Measurements from ENCODE around the gene SLC44A5. TPM values are rescaled to one million over a fixed set of nuclear protein-coding genes. Genes with fewer than 3 reads are reported as not detected.
A peak's percentile ranks its signal among the peaks of the same experiment; 100 is the strongest.

SLC44A5 gene
- total and polyA plus RNA-seq, 5 donors from 2014 or later: 1.3 to 2.3 (median 1.5) TPM; not detected in 1

- no peak for ATAC-seq (ENCODE audit: low read depth in 2 of 2)
- H3K4me3 Mint-ChIP-seq: no peak overlapping the region
- H3K9me3 ChIP-seq (ENCODE audit: control insufficient read depth in 2 of 2, low read length in 2 of 2): no peaks in the 10 kb centered on the region
- no peaks in the 10 kb centered on the region for H3K36me3 ChIP-seq (ENCODE audit: control insufficient read depth, insufficient read depth, low read length)
- no peak overlapping the region for H3K27ac ChIP-seq (ENCODE audit: insufficient read depth, low read length, poor library complexity, severe bottlenecking)
- H3K27me3 ChIP-seq (ENCODE audit: control insufficient read depth, insufficient read depth, low read length): no peaks in the 10 kb centered on the region
- no peaks in the 10 kb centered on the region for H3K27me3 Mint-ChIP-seq
- H3K9me3 Mint-ChIP-seq: peaks cover 0 to 4% (median 0%) of the 10 kb centered on the region in 7 donors
- no peak overlapping the region for H3K27ac Mint-ChIP-seq
- no peak for DNase-seq
- no peak overlapping the region for H3K4me3 ChIP-seq (ENCODE audit: low read depth, low read length)
- no peaks in the 10 kb centered on the region for H3K4me1 Mint-ChIP-seq
- H3K36me3 Mint-ChIP-seq: no peaks in the 10 kb centered on the region
- H3K4me1 ChIP-seq (ENCODE audit: control insufficient read depth, insufficient read depth, low read length, poor library complexity, severe bottlenecking): no peaks in the 10 kb centered on the region
Observed at GRCh38 chr1:75554870-75555269, 56.0 kb downstream of the SLC44A5 start.

- Histone ChIP-seq H3K9me3 (ENCODE audit: control insufficient read depth in 2 of 2, low read length in 2 of 2) (no peaks in the 10 kb centered on the region), H3K4me1 (ENCODE audit: control insufficient read depth, insufficient read depth, low read length, poor library complexity, severe bottlenecking) (no peaks in the 10 kb centered on the region), H3K36me3 (ENCODE audit: control insufficient read depth, insufficient read depth, low read length) (no peaks in the 10 kb centered on the region), H3K4me3 (ENCODE audit: low read depth, low read length) (no peak overlapping the region), H3K27me3 (ENCODE audit: control insufficient read depth, insufficient read depth, low read length) (no peaks in the 10 kb centered on the region), H3K27ac (ENCODE audit: insufficient read depth, low read length, poor library complexity, severe bottlenecking) (no peak overlapping the region)
- ATAC-seq (ENCODE audit: low read depth in 2 of 2) (no peak), DNase-seq (no peak)
- no peaks in the 10 kb centered on the region for H3K4me1 Mint-ChIP-seq
- H3K36me3 Mint-ChIP-seq: no peaks in the 10 kb centered on the region
- H3K9me3 Mint-ChIP-seq: peaks cover 0 to 4% (median 0%) of the 10 kb centered on the region in 7 donors
- no peaks in the 10 kb centered on the region for H3K27me3 Mint-ChIP-seq
- H3K4me3 Mint-ChIP-seq: no peak overlapping the region
- H3K27ac Mint-ChIP-seq: no peak overlapping the region
Observed at GRCh38 chr1:75554181-75554580, 56.7 kb downstream of the SLC44A5 start.

- Mint-ChIP-seq H3K4me3 (no peak overlapping the region), H3K9me3 (peaks cover 0 to 4% (median 0%) of the 10 kb centered on the region in 7 donors), H3K36me3 (no peaks in the 10 kb centered on the region), H3K4me1 (no peaks in the 10 kb centered on the region), H3K27me3 (no peaks in the 10 kb centered on the region), H3K27ac (no peak overlapping the region)
- no peak overlapping the region for H3K27ac ChIP-seq (ENCODE audit: insufficient read depth, low read length, poor library complexity, severe bottlenecking)
- no peak for DNase-seq
- H3K27me3 ChIP-seq (ENCODE audit: control insufficient read depth, insufficient read depth, low read length): no peaks in the 10 kb centered on the region
- no peak for ATAC-seq (ENCODE audit: low read depth in 2 of 2)
- H3K4me1 ChIP-seq (ENCODE audit: control insufficient read depth, insufficient read depth, low read length, poor library complexity, severe bottlenecking): no peaks in the 10 kb centered on the region
- no peaks in the 10 kb centered on the region for H3K9me3 ChIP-seq (ENCODE audit: control insufficient read depth in 2 of 2, low read length in 2 of 2)
- H3K4me3 ChIP-seq (ENCODE audit: low read depth, low read length): no peak overlapping the region
- no peaks in the 10 kb centered on the region for H3K36me3 ChIP-seq (ENCODE audit: control insufficient read depth, insufficient read depth, low read length)
Observed at GRCh38 chr1:75550559-75550958, 60.4 kb downstream of the SLC44A5 start.

GRCh38 chr1:75548721-75549480 lies 62.0 kb downstream of the SLC44A5 start:
- H3K4me3 Mint-ChIP-seq: no peak overlapping the region
- no peak overlapping the region for H3K27ac Mint-ChIP-seq

GRCh38 chr1:75543705-75544104 lies 67.2 kb downstream of the SLC44A5 start:
- Mint-ChIP-seq H3K27me3 (no peaks in the 10 kb centered on the region), H3K27ac (no peak overlapping the region), H3K4me1 (no peaks in the 10 kb centered on the region), H3K36me3 (no peaks in the 10 kb centered on the region), H3K9me3 (peaks cover 0 to 3% (median 0%) of the 10 kb centered on the region in 7 donors), H3K4me3 (no peak overlapping the region)
- no peaks in the 10 kb centered on the region for H3K36me3 ChIP-seq (ENCODE audit: control insufficient read depth, insufficient read depth, low read length)
- no peaks in the 10 kb centered on the region for H3K9me3 ChIP-seq (ENCODE audit: control insufficient read depth in 2 of 2, low read length in 2 of 2)
- ATAC-seq (ENCODE audit: low read depth in 2 of 2): no peak
- no peak overlapping the region for H3K27ac ChIP-seq (ENCODE audit: insufficient read depth, low read length, poor library complexity, severe bottlenecking)
- H3K4me3 ChIP-seq (ENCODE audit: low read depth, low read length): no peak overlapping the region
- H3K4me1 ChIP-seq (ENCODE audit: control insufficient read depth, insufficient read depth, low read length, poor library complexity, severe bottlenecking): no peaks in the 10 kb centered on the region
- no peak for DNase-seq
- H3K27me3 ChIP-seq (ENCODE audit: control insufficient read depth, insufficient read depth, low read length): no peaks in the 10 kb centered on the region

More at GRCh38 chr1:75548721-75549480, 62.0 kb downstream of the SLC44A5 start:
- H3K4me3 ChIP-seq (ENCODE audit: low read depth, low read length): no peak overlapping the region
- H3K4me1 ChIP-seq (ENCODE audit: control insufficient read depth, insufficient read depth, low read length, poor library complexity, severe bottlenecking): no peaks in the 10 kb centered on the region
- Mint-ChIP-seq H3K9me3 (peaks cover 0 to 2% (median 0%) of the 10 kb centered on the region in 7 donors), H3K27me3 (no peaks in the 10 kb centered on the region), H3K36me3 (no peaks in the 10 kb centered on the region), H3K4me1 (no peaks in the 10 kb centered on the region)
- ATAC-seq (ENCODE audit: low read depth in 2 of 2) (no peak), DNase-seq (no peak)
- no peak overlapping the region for H3K27ac ChIP-seq (ENCODE audit: insufficient read depth, low read length, poor library complexity, severe bottlenecking)
- H3K27me3 ChIP-seq (ENCODE audit: control insufficient read depth, insufficient read depth, low read length): no peaks in the 10 kb centered on the region
- H3K9me3 ChIP-seq (ENCODE audit: control insufficient read depth in 2 of 2, low read length in 2 of 2): no peaks in the 10 kb centered on the region
- H3K36me3 ChIP-seq (ENCODE audit: control insufficient read depth, insufficient read depth, low read length): no peaks in the 10 kb centered on the region

GRCh38 chr1:75542818-75543570 lies 67.9 kb downstream of the SLC44A5 start:
- Mint-ChIP-seq H3K9me3 (peaks cover 0 to 3% (median 0%) of the 10 kb centered on the region in 7 donors), H3K4me1 (no peaks in the 10 kb centered on the region), H3K36me3 (no peaks in the 10 kb centered on the region), H3K27me3 (no peaks in the 10 kb centered on the region), H3K4me3 (no peak overlapping the region), H3K27ac (peak overlapping the region in 1 of 3 donors; percentile 27)
- ATAC-seq (ENCODE audit: low read depth in 2 of 2): no peak
- Histone ChIP-seq H3K27ac (ENCODE audit: insufficient read depth, low read length, poor library complexity, severe bottlenecking) (no peak overlapping the region), H3K36me3 (ENCODE audit: control insufficient read depth, insufficient read depth, low read length) (no peaks in the 10 kb centered on the region), H3K4me3 (ENCODE audit: low read depth, low read length) (no peak overlapping the region), H3K27me3 (ENCODE audit: control insufficient read depth, insufficient read depth, low read length) (no peaks in the 10 kb centered on the region), H3K9me3 (ENCODE audit: control insufficient read depth in 2 of 2, low read length in 2 of 2) (no peaks in the 10 kb centered on the region), H3K4me1 (ENCODE audit: control insufficient read depth, insufficient read depth, low read length, poor library complexity, severe bottlenecking) (no peaks in the 10 kb centered on the region)
- DNase-seq: no peak

- Mint-ChIP-seq H3K9me3 (peaks cover 0 to 3% (median 0%) of the 10 kb centered on the region in 7 donors), H3K36me3 (no peaks in the 10 kb centered on the region), H3K27me3 (no peaks in the 10 kb centered on the region), H3K4me1 (no peaks in the 10 kb centered on the region), H3K27ac (no peak overlapping the region), H3K4me3 (no peak overlapping the region)
- no peak for DNase-seq
- Histone ChIP-seq H3K4me1 (ENCODE audit: control insufficient read depth, insufficient read depth, low read length, poor library complexity, severe bottlenecking) (no peaks in the 10 kb centered on the region), H3K4me3 (ENCODE audit: low read depth, low read length) (no peak overlapping the region), H3K36me3 (ENCODE audit: control insufficient read depth, insufficient read depth, low read length) (no peaks in the 10 kb centered on the region), H3K9me3 (ENCODE audit: control insufficient read depth in 2 of 2, low read length in 2 of 2) (no peaks in the 10 kb centered on the region), H3K27ac (ENCODE audit: insufficient read depth, low read length, poor library complexity, severe bottlenecking) (no peak overlapping the region), H3K27me3 (ENCODE audit: control insufficient read depth, insufficient read depth, low read length) (no peaks in the 10 kb centered on the region)
- ATAC-seq (ENCODE audit: low read depth in 2 of 2): no peak
Observed at GRCh38 chr1:75539230-75540116, 71.4 kb downstream of the SLC44A5 start.

Data from CD4-positive, CD25-positive, alpha-beta regulatory T cell (primary cell).